ENCODE measurements around the gene SLC48A1. TPM values are rescaled to one million over a fixed set of nuclear protein-coding genes. Genes with fewer than 3 reads are reported as not detected.

Gene SLC48A1
- polyA plus RNA-seq, 1 donor from 2014 or later = 8.0 TPM

GRCh38 chr12:47829584-47829983 is 56.5 kb downstream of the SLC48A1 start:
- Histone ChIP-seq H3K9ac (ENCODE audit: low read length) (no peak overlapping the region), H3K79me2 (replicated peaks; ENCODE audit: insufficient read depth, low read length) (no peaks in the 10 kb centered on the region), H3K9me3 (ENCODE audit: low read length) (no peaks in the 10 kb centered on the region), H3K4me2 (ENCODE audit: low read length) (no peak overlapping the region), H3K4me3 (ENCODE audit: low read length) (no peak overlapping the region), H3F3A (ENCODE audit: insufficient read depth, low read length, poor library complexity, severe bottlenecking) (no peaks in the 10 kb centered on the region), H2AFZ (ENCODE audit: low read depth, low read length) (no peak overlapping the region), H4K20me1 (ENCODE audit: insufficient read depth) (no peaks in the 10 kb centered on the region), H3K27ac (ENCODE audit: low read length) (no peak overlapping the region), H3K9me2 (ENCODE audit: insufficient read depth, low read length) (no peaks in the 10 kb centered on the region), H3K27me3 (ENCODE audit: insufficient read depth, low read depth, low read length) (no peaks in the 10 kb centered on the region), H3K36me3 (ENCODE audit: insufficient read depth, low read length) (no peaks in the 10 kb centered on the region)
- TF ChIP-seq EZH2 (IDR thresholded peaks at IDR 0.05; ENCODE audit: borderline replicate concordance, insufficient read depth, low read length, poor library complexity, severe bottlenecking) (no peak), POLR2AphosphoS5 (IDR thresholded peaks at IDR 0.05) (no peak), MXI1 (conservative IDR thresholded peaks at IDR 0.05; ENCODE audit: poor library complexity, severe bottlenecking) (no peak), TAF1 (IDR thresholded peaks at IDR 0.05; ENCODE audit: low read depth) (no peak), SMC3 (conservative IDR thresholded peaks at IDR 0.05; ENCODE audit: poor library complexity) (no peak), CTCF (IDR thresholded peaks at IDR 0.05; ENCODE audit: poor library complexity, severe bottlenecking) (no peak), EP300 (conservative IDR thresholded peaks at IDR 0.05; ENCODE audit: poor library complexity, severe bottlenecking) (no peak), RAD21 (conservative IDR thresholded peaks at IDR 0.05) (no peak), REST (IDR thresholded peaks at IDR 0.05; ENCODE audit: borderline replicate concordance) (no peak)

Other genes with a start within 250 kb of the SLC48A1 start
- gene RPAP3, start 67.2 kb upstream of the SLC48A1 start, polyA plus RNA-seq = 33.8 and 39.7 TPM in 2 replicates
- gene ENDOU, start 47.7 kb upstream of the SLC48A1 start, polyA plus RNA-seq = not detected in 2 replicates
- 0.30 and 1.5 TPM in 2 replicates for gene RAPGEF3, start 14.4 kb upstream of the SLC48A1 start, polyA plus RNA-seq
- 30.2 and 51.5 TPM in 2 replicates for gene HDAC7, start 46.7 kb downstream of the SLC48A1 start, polyA plus RNA-seq
- gene VDR, start 131.8 kb downstream of the SLC48A1 start, polyA plus RNA-seq = not detected in 2 replicates
- 286 and 290 TPM in 2 replicates for gene TMEM106C, start 190.4 kb downstream of the SLC48A1 start, polyA plus RNA-seq
- gene COL2A1, start 231.2 kb downstream of the SLC48A1 start, polyA plus RNA-seq = 1.2 and 1.3 TPM in 2 replicates